Panc1 (cell line): ENCODE measurements around the gene EPHA8. TPM values are rescaled to one million over a fixed set of nuclear protein-coding genes. Genes with fewer than 3 reads are reported as not detected.

ENCODE experiments used
- ATAC-seq: fragments of 200-7000 bp; cut with Tn5 transposase; 2 replicates; pipeline ENCODE4 v1.9.1; 2020; ENCODE audit warnings: mild to moderate bottlenecking, moderate library complexity
- BruUV-seq: library from RNA; stranded (reverse); fragments of 400-500 nt; replicated peaks from 2 replicates; lab custom pipeline; 2021; lab: Mats Ljungman, UMichigan
- CTCF ChIA-PET: fragments of 300-600 bp; sonication (Branson Sonifier 250); formaldehyde crosslinking; loops from one replicate; lab custom pipeline; 2022; ENCODE audit warnings: antibody characterized with exemption; lab: Charles Lee
- POLR2A ChIA-PET: fragments of 300-600 bp; sonication (Branson Sonifier 250); formaldehyde crosslinking; loops from one replicate; lab custom pipeline; 2022; ENCODE audit warnings: antibody characterized with exemption; lab: Charles Lee
- DNase-seq: peaks from one replicate; pipeline ENCODE4 v3.0.0-alpha.2; 2010; ENCODE audit warnings: low read depth, low spot score
- H3K27ac ChIP-seq: 2 replicates; pipeline ENCODE4 v1.5.1; 2011; ENCODE audit warnings: mild to moderate bottlenecking, low read length, inconsistent platforms
- H3K27me3 ChIP-seq: fragments of 200-500 bp; sonication (Bioruptor generic); 2 replicates; pipeline ENCODE4 v1.6.0; 2014; ENCODE audit warnings: low read length, inconsistent platforms; ENCODE audit not compliant: control insufficient read depth, insufficient read depth
- H3K36me3 ChIP-seq: fragments of 200-500 bp; sonication (Bioruptor generic); 2 replicates; pipeline ENCODE4 v1.5.1; 2014; ENCODE audit warnings: inconsistent platforms, mild to moderate bottlenecking, low read length, moderate library complexity; ENCODE audit not compliant: control insufficient read depth, insufficient read depth
- H3K4me1 ChIP-seq: 2 replicates; pipeline ENCODE4 v1.5.1; 2011; ENCODE audit warnings: inconsistent platforms, mild to moderate bottlenecking, low read length, moderate library complexity; ENCODE audit not compliant: control insufficient read depth, insufficient read depth
- H3K4me3 ChIP-seq, 2 experiments: 2 replicates each; pipeline ENCODE4 v1.5.1; 2011 to 2012; ENCODE audit warnings: low read depth in 2 of 2, low read length in 2 of 2, mild to moderate bottlenecking in 2 of 2, inconsistent platforms in 1 of 2, moderate library complexity in 1 of 2
- H3K9me3 ChIP-seq: fragments of 200-500 bp; sonication (Bioruptor generic); 2 replicates; pipeline ENCODE4 v1.5.1; 2014; ENCODE audit warnings: low read depth, mild to moderate bottlenecking, inconsistent platforms, low read length, moderate library complexity; ENCODE audit not compliant: control insufficient read depth, insufficient read depth
- POLR2AphosphoS5 ChIP-seq: IDR thresholded peaks from 2 replicates; pipeline ENCODE4 v1.6.1; 2012; ENCODE audit warnings: mild to moderate bottlenecking, low read depth, low read length, moderate library complexity
- SIN3A ChIP-seq: IDR thresholded peaks from 2 replicates; pipeline ENCODE4 v1.6.1; 2012; ENCODE audit warnings: low read depth, mild to moderate bottlenecking, low read length, moderate library complexity, borderline replicate concordance; ENCODE audit not compliant: insufficient read depth
- TCF7L2 ChIP-seq: IDR thresholded peaks from 2 replicates; pipeline ENCODE4 v1.6.1; 2011; ENCODE audit warnings: mild to moderate bottlenecking, low read depth, low read length, inconsistent platforms
- in situ Hi-C: cut with HindIII; loops from 2 replicates; pipeline ENCODE4 v1.10.0; 2016; ENCODE audit warnings: low sequenced_read_pairs, low pct_unique_long_range_greater_than_20kb
- intact Hi-C: fragments of 100-400 bp; cut with micrococcal nuclease; formaldehyde crosslinking; loops from one replicate; pipeline ENCODE4 v1.10.0; 2022; ENCODE audit not compliant: unreplicated experiment
- total RNA-seq: library from RNA; stranded (reverse); gene quantifications from one replicate; pipeline ENCODE4 v1.2.1, GENCODE V29; 2021; ENCODE audit not compliant: unreplicated experiment
- TF ChIP-seq, protein P1 (sequence below): fragments of 450-650 bp; IDR thresholded peaks from 2 replicates; pipeline ENCODE4 v1.5.1; 2017; ENCODE audit warnings: mild to moderate bottlenecking
- TF ChIP-seq, protein P2 (sequence below), 2 experiments: IDR thresholded peaks; 2 replicates each; pipeline ENCODE4 v1.6.1; 2011 to 2012; ENCODE audit warnings: low read depth in 2 of 2, control low read depth in 1 of 2, low read length in 1 of 2, mild to moderate bottlenecking in 1 of 2, moderate library complexity in 1 of 2; ENCODE audit not compliant: insufficient read depth in 1 of 2

The EPHA8 gene
- total RNA-seq, 1 experiment from 2014 or later = not detected

DNA sequence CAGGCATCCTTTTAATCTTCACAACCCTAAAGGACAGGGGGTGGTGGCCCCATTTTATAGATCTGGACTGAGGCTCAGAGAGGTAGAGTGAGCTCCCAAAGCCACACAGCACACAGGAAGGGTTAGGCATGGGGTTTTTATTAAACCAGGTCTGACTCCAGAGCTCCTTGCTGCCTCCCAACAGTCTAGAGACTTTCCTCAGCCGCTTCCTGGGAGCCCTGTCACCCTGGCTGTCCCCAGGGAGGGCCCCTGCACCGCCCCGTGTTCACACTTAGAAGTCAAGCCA is 8.0 kb upstream of the EPHA8 start:
- intact Hi-C loops (no loop called here), in situ Hi-C loops (no loop called here)
- ATAC-seq (no peak), DNase-seq (no peak)
- H3K27me3 ChIP-seq = peaks cover 4% of the 10 kb centered on the region; the same call in 1 of the 2 replicates
- no peaks in the 10 kb centered on the region for H3K4me1 ChIP-seq
- H3K9me3 ChIP-seq = no peaks in the 10 kb centered on the region
- ChIA-PET POLR2A (no interaction called here), CTCF (no interaction called here)
- BruUV-seq = no TSS peak
- no peak overlapping the region for H3K4me3 ChIP-seq
- no peaks in the 10 kb centered on the region for H3K36me3 ChIP-seq
- no peak overlapping the region for H3K27ac ChIP-seq
- no peak for TF ChIP-seq SIN3A
- no peak for TF ChIP-seq TCF7L2
- TF ChIP-seq, protein P1, sequence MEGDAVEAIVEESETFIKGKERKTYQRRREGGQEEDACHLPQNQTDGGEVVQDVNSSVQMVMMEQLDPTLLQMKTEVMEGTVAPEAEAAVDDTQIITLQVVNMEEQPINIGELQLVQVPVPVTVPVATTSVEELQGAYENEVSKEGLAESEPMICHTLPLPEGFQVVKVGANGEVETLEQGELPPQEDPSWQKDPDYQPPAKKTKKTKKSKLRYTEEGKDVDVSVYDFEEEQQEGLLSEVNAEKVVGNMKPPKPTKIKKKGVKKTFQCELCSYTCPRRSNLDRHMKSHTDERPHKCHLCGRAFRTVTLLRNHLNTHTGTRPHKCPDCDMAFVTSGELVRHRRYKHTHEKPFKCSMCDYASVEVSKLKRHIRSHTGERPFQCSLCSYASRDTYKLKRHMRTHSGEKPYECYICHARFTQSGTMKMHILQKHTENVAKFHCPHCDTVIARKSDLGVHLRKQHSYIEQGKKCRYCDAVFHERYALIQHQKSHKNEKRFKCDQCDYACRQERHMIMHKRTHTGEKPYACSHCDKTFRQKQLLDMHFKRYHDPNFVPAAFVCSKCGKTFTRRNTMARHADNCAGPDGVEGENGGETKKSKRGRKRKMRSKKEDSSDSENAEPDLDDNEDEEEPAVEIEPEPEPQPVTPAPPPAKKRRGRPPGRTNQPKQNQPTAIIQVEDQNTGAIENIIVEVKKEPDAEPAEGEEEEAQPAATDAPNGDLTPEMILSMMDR = no peak
- TF ChIP-seq, protein P2, sequence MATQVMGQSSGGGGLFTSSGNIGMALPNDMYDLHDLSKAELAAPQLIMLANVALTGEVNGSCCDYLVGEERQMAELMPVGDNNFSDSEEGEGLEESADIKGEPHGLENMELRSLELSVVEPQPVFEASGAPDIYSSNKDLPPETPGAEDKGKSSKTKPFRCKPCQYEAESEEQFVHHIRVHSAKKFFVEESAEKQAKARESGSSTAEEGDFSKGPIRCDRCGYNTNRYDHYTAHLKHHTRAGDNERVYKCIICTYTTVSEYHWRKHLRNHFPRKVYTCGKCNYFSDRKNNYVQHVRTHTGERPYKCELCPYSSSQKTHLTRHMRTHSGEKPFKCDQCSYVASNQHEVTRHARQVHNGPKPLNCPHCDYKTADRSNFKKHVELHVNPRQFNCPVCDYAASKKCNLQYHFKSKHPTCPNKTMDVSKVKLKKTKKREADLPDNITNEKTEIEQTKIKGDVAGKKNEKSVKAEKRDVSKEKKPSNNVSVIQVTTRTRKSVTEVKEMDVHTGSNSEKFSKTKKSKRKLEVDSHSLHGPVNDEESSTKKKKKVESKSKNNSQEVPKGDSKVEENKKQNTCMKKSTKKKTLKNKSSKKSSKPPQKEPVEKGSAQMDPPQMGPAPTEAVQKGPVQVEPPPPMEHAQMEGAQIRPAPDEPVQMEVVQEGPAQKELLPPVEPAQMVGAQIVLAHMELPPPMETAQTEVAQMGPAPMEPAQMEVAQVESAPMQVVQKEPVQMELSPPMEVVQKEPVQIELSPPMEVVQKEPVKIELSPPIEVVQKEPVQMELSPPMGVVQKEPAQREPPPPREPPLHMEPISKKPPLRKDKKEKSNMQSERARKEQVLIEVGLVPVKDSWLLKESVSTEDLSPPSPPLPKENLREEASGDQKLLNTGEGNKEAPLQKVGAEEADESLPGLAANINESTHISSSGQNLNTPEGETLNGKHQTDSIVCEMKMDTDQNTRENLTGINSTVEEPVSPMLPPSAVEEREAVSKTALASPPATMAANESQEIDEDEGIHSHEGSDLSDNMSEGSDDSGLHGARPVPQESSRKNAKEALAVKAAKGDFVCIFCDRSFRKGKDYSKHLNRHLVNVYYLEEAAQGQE (IDR thresholded peaks at IDR 0.05; ENCODE audit: insufficient read depth in 1 of 2, low read depth in 2 of 2, low read length in 1 of 2) = no peak
- no peak for TF ChIP-seq POLR2AphosphoS5

DNA sequence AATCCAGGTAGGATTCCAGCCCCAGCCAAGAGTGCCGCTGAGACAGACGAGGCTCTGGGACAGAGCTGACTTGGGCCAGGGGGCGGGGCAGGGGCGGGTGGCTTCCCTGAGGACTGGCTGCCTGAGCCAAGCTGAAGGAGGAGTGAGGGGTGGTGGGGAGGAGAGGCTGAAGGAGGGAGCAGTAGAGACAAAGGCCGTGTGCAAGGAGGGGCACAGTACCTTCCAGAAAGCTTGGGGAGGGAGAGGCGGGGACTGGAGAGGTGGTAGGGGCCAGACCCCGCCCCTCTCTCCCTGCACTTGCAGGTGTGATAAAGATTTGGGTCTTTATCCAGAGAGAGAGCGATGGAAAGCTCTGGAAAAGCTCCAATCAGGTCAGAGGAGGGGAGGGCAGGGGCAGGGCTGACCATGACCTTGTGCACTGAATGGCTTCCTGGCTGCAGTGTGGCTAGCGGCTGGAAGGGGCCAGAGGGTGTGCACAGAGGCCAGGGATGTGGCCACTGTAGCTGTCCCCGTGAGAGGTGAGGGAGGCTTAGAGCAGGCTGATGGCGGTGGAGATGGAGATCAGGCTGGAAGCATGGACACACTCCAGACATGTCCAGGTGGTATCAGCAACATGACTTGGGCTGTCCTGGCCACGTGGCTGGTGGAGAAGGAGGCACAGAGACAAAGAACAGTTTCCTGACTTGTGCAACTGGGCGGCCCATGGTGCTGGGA is 6.7 kb upstream of the EPHA8 start:
- Histone ChIP-seq H3K4me3 (no peak overlapping the region), H3K27me3 (peaks cover 6% of the 10 kb centered on the region), H3K36me3 (no peaks in the 10 kb centered on the region), H3K9me3 (no peaks in the 10 kb centered on the region), H3K4me1 (no peaks in the 10 kb centered on the region), H3K27ac (no peak overlapping the region)
- DNase-seq = no peak
- no TSS peak for BruUV-seq
- in situ Hi-C loops = no loop called here
- CTCF ChIA-PET = no interaction called here
- TF ChIP-seq POLR2AphosphoS5 = no peak
- TF ChIP-seq SIN3A = no peak
- no peak for TF ChIP-seq TCF7L2
- TF ChIP-seq, protein P2 (IDR thresholded peaks at IDR 0.05; ENCODE audit: insufficient read depth in 1 of 2, low read depth in 2 of 2, low read length in 1 of 2) = no peak
- TF ChIP-seq, protein P1 = no peak
- intact Hi-C loops = no loop called here
- peak; percentile 19; the same call in 1 of the 2 replicates for ATAC-seq
- POLR2A ChIA-PET = interaction anchor here (0.7 kb wide), 1 partner anchor 670 kb away, joined by 13 read pairs; no protein-coding TSS in a partner anchor
